Measurements from ENCODE around the gene CD63.

- no peak for TF ChIP-seq CTCF (conservative IDR thresholded peaks at IDR 0.05)
- no peak for TF ChIP-seq ZFX (IDR thresholded peaks at IDR 0.05)
Observed at GRCh38 chr12:55736076-55736475, 7.3 kb upstream of the CD63 start.

Data from C4-2B (cell line).